Measurements from ENCODE around the gene ZNF226. TPM values are rescaled to one million over a fixed set of nuclear protein-coding genes. Genes with fewer than 3 reads are reported as not detected.
"Not testable (repeated sequence)": the region's sequence is repeated elsewhere in the genome, so short reads cannot be mapped to it uniquely, and the experiment has no call there.

Gene ZNF226
- total and polyA plus RNA-seq, 8 donors: 14.5 to 37.7 (median 27.2) TPM

GRCh38 chr19:44164327-44164672 lies 600 bp upstream of the ZNF226 start:
- peaks cover 0 to 76% of the 10 kb centered on the region in 2 donors for H3K9me3 ChIP-seq
- TF ChIP-seq CTCF (IDR thresholded peaks at IDR 0.05): no peak
- H3K27ac ChIP-seq: peak overlapping the region; percentile 81 to 83
- intact Hi-C loops (cut with DNase I): no loop called here
- peaks cover 0 to 29% of the 10 kb centered on the region in 2 donors for H3K36me3 ChIP-seq
- DNase-seq (peak in 1 of 4 donors; percentile 2), ATAC-seq (no peak)
- H3K4me1 ChIP-seq: peaks cover 8 to 11% of the 10 kb centered on the region in 2 donors
- no peaks in the 10 kb centered on the region for H3K27me3 ChIP-seq
- peak overlapping the region; percentile 58 to 76 for H3K4me3 ChIP-seq

GRCh38 chr19:44170660-44171059 lies 5.8 kb downstream of the ZNF226 start:
- intact Hi-C loops (cut with DNase I): not testable (repeated sequence)

GRCh38 chr19:44176590-44176989 lies 11.7 kb downstream of the ZNF226 start:
- TF ChIP-seq CTCF (IDR thresholded peaks at IDR 0.05): no peak
- peaks cover 13 to 100% of the 10 kb centered on the region in 2 donors for H3K9me3 ChIP-seq
- H3K4me1 ChIP-seq: no peaks in the 10 kb centered on the region
- H3K36me3 ChIP-seq: peaks cover 13 to 59% of the 10 kb centered on the region in 2 donors
- no peak overlapping the region for H3K4me3 ChIP-seq
- no peaks in the 10 kb centered on the region for H3K27me3 ChIP-seq
- ATAC-seq (no peak), DNase-seq (no peak)
- intact Hi-C loops (cut with DNase I): no loop called here
- H3K27ac ChIP-seq: no peak overlapping the region

More at GRCh38 chr19:44170660-44171059, 5.8 kb downstream of the ZNF226 start:
- H3K36me3 ChIP-seq: peaks cover 10 to 93% of the 10 kb centered on the region in 2 donors
- H3K4me3 ChIP-seq, DNase-seq, ATAC-seq, H3K27me3 ChIP-seq, H3K27ac ChIP-seq, H3K4me1 ChIP-seq: not testable (repeated sequence)
- peaks cover 0 to 93% of the 10 kb centered on the region in 2 donors for H3K9me3 ChIP-seq

- H3K36me3 ChIP-seq: peaks cover under 1 to 15% of the 10 kb centered on the region in 2 donors
- H3K27ac ChIP-seq: no peak overlapping the region
- H3K9me3 ChIP-seq: peaks cover 13 to 100% of the 10 kb centered on the region in 2 donors
- no peak for TF ChIP-seq CTCF (IDR thresholded peaks at IDR 0.05)
- H3K27me3 ChIP-seq: no peaks in the 10 kb centered on the region
- H3K4me1 ChIP-seq: no peaks in the 10 kb centered on the region
- ATAC-seq (no peak), DNase-seq (no peak)
- H3K4me3 ChIP-seq: no peak overlapping the region
- intact Hi-C loops (cut with DNase I): no loop called here
These were observed 16.1 kb downstream of the ZNF226 start for GRCh38 chr19:44180968-44181367.

GRCh38 chr19:44182145-44182544 lies 17.2 kb downstream of the ZNF226 start:
- no peaks in the 10 kb centered on the region for H3K27me3 ChIP-seq
- H3K27ac ChIP-seq: no peak overlapping the region
- intact Hi-C loops (cut with DNase I): no loop called here
- DNase-seq: no peak
- H3K36me3 ChIP-seq: peaks cover 0 to 4% of the 10 kb centered on the region in 2 donors
- H3K9me3 ChIP-seq: peaks cover 7 to 99% of the 10 kb centered on the region in 2 donors
- ATAC-seq: no peak
- no peaks in the 10 kb centered on the region for H3K4me1 ChIP-seq
- no peak for TF ChIP-seq CTCF (IDR thresholded peaks at IDR 0.05)
- H3K4me3 ChIP-seq: no peak overlapping the region

- Histone ChIP-seq H3K27me3 (no peaks in the 10 kb centered on the region), H3K4me3 (no peak overlapping the region), H3K27ac (no peak overlapping the region), H3K36me3 (no peaks in the 10 kb centered on the region), H3K9me3 (peaks cover 0 to 93% of the 10 kb centered on the region in 2 donors), H3K4me1 (no peaks in the 10 kb centered on the region)
- no peak for TF ChIP-seq CTCF (IDR thresholded peaks at IDR 0.05)
- intact Hi-C loops (cut with DNase I): no loop called here
- DNase-seq: no peak
- ATAC-seq: no peak
These were observed 25.1 kb downstream of the ZNF226 start for GRCh38 chr19:44190020-44190419.

All from left lung (tissue), 10 donors.